ENCODE measurements around the gene NR3C1.

DNA sequence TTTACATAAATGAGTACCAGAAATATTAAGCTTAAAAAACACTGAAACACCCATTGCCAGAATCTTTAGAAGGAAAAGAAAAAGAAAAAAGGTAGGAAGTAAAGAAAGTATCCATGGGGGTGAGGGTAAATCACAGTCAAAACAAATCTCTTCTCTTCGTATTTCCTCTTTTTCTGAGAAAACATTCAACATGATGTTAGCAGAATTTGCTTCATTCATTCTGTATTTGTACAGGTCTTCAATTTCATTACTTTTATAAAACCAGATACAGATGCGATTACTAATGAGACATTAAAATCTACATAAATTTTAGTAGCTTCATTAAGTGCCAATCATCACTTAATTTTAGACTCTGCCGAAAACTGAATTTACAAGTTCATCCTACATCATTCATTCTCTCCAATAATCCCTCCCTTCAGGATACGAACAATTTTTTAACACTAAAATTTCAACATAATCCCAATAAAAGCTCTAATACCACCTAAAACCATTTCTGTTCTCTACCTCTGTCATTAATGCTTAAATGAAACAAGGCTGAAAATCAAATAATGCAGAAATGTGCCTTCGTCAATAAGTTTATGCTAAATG is 7.0 kb downstream of the NR3C1 start:
- no peak for TF ChIP-seq ZFP30 (CRISPR knock-in tag; IDR thresholded peaks at IDR 0.05)
- no peak for TF ChIP-seq ARNTL (CRISPR knock-in tag; IDR thresholded peaks at IDR 0.05; ENCODE audit: borderline replicate concordance, low read depth)
- no peak for TF ChIP-seq ZNF70 (CRISPR knock-in tag; IDR thresholded peaks at IDR 0.05)
- no peak for TF ChIP-seq RARB (CRISPR knock-in tag; IDR thresholded peaks at IDR 0.05)

Measured in SK-N-SH treated with all-trans-retinoic acid at 6 μM for 48 hours (cell line).